HepG2 (cell line): Measurements from ENCODE around the gene PARP8. TPM values are rescaled to one million over a fixed set of nuclear protein-coding genes. Genes with fewer than 3 reads are reported as not detected.

ENCODE experiments used
- ATAC-seq: fragments of 200-7000 bp; cut with Tn5 transposase; 3 replicates; pipeline ENCODE4 v1.9.1; 2020; ENCODE audit warnings: mild to moderate bottlenecking, moderate library complexity
- BruUV-seq: library from RNA; stranded (reverse); fragments of 400-500 nt; replicated peaks from 2 replicates; lab custom pipeline; 2021; lab: Mats Ljungman, UMichigan
- CTCF ChIA-PET: fragments of 300-600 bp; formaldehyde crosslinking; extraction: SDS; loops from one replicate; lab custom pipeline; 2021; ENCODE audit warnings: low total read pairs, inconsistent platforms, low intra/inter-chr PET ratio; lab: Yijun Ruan, JAX
- POLR2A ChIA-PET: fragments of 350-600 bp; sonication (Branson Sonifier 250); formaldehyde crosslinking; loops from one replicate; lab custom pipeline; 2020; ENCODE audit warnings: antibody characterized with exemption, inconsistent platforms; lab: Yijun Ruan, JAX
- DNase-seq: peaks from one replicate; pipeline ENCODE4 v3.0.0-alpha.2; 2015; ENCODE audit warnings: low spot score
- FAIRE-seq: peaks from 3 replicates; lab custom pipeline; 2011; peaks lifted over from hg19 to GRCh38; lab: Jason Lieb, UNC
- H2AFZ ChIP-seq: one replicate; pipeline ENCODE4 v1.6.1; 2011; ENCODE audit warnings: low read length, inconsistent platforms
- H3K27ac ChIP-seq: fragments of 300-600 bp; 3 replicates; pipeline ENCODE4 v1.8.0; 2011; ENCODE audit warnings: mixed run types, mild to moderate bottlenecking, mixed read lengths, low read length, inconsistent platforms; ENCODE audit not compliant: insufficient read depth; ENCODE audit errors: extremely low read length
- H3K27me3 ChIP-seq, 2 experiments: fragments of 200-600 bp in 1 of 2; 2 replicates in 1 of 2; 3 replicates in 1 of 2; pipeline versions ENCODE4 v1.6.0 to v1.8.0; 2011; ENCODE audit warnings: low read length in 2 of 2, mild to moderate bottlenecking in 2 of 2, moderate library complexity in 2 of 2, inconsistent platforms in 1 of 2; ENCODE audit not compliant: insufficient read depth in 2 of 2, control insufficient read depth in 1 of 2
- H3K36me3 ChIP-seq, 2 experiments: fragments of 200-600 bp in 1 of 2; replicated peaks in 1 of 2; 2 replicates in 1 of 2; 3 replicates in 1 of 2; pipeline versions ENCODE4 v1.5.1 to v1.8.0; 2011; ENCODE audit warnings: low read length in 2 of 2, inconsistent platforms in 1 of 2; ENCODE audit not compliant: insufficient read depth in 2 of 2, control insufficient read depth in 1 of 2
- H3K4me1 ChIP-seq: 2 replicates; pipeline ENCODE4 v1.5.1; 2012; ENCODE audit warnings: low read length, inconsistent platforms; ENCODE audit not compliant: insufficient read depth
- H3K4me2 ChIP-seq: 2 replicates; pipeline ENCODE4 v1.6.0; 2011; ENCODE audit warnings: low read depth, low read length, inconsistent platforms
- H3K4me3 ChIP-seq, 3 experiments: fragments of 200-600 bp in 1 of 3; sonication (generic), shearing (Covaris generic) in 1 of 3; replicated peaks in 1 of 3; 2 replicates each; pipeline ENCODE4 v1.5.1; 2011 to 2016; ENCODE audit warnings: low read length in 3 of 3, inconsistent platforms in 2 of 3, low read depth in 2 of 3, mild to moderate bottlenecking in 2 of 3, control low read depth in 1 of 3, mixed read lengths in 1 of 3; ENCODE audit not compliant: insufficient read depth in 1 of 3
- H3K79me2 ChIP-seq: one replicate; pipeline ENCODE4 v1.6.1; 2011; ENCODE audit warnings: low read length, inconsistent platforms; ENCODE audit not compliant: insufficient read depth
- H3K9ac ChIP-seq: 2 replicates; pipeline ENCODE4 v1.6.0; 2011; ENCODE audit warnings: mild to moderate bottlenecking, low read depth, low read length, inconsistent platforms; ENCODE audit not compliant: insufficient read depth
- H3K9me3 ChIP-seq: 2 replicates; pipeline ENCODE4 v1.5.1; 2012; ENCODE audit warnings: mild to moderate bottlenecking, low read length
- H4K20me1 ChIP-seq: 2 replicates; pipeline ENCODE4 v1.6.0; 2011; ENCODE audit warnings: inconsistent platforms, mild to moderate bottlenecking, low read length, moderate library complexity; ENCODE audit not compliant: insufficient read depth
- ASH2L ChIP-seq: fragments of 300-600, 200-600 bp; sonication (generic); IDR thresholded peaks from 2 replicates; pipeline ENCODE4 v1.7.0; 2017; ENCODE audit warnings: low read depth, mild to moderate bottlenecking, moderate library complexity, mixed read lengths, low read length; ENCODE audit not compliant: insufficient read length
- ESRRA ChIP-seq: sonication (generic); formaldehyde crosslinking; IDR thresholded peaks from 2 replicates; pipeline ENCODE4 v1.5.1; 2020; ENCODE audit warnings: mild to moderate bottlenecking, low read depth, missing genetic modification reagents
- EZH2 ChIP-seq: conservative IDR thresholded peaks from 2 replicates; pipeline ENCODE4 v1.6.1; 2012; ENCODE audit warnings: mild to moderate bottlenecking, low read depth, low read length, moderate library complexity
- FOXK1 ChIP-seq: sonication (generic); formaldehyde crosslinking; IDR thresholded peaks from 2 replicates; pipeline ENCODE4 v1.4.0; 2020; ENCODE audit warnings: low read depth, missing genetic modification reagents, borderline replicate concordance
- GABPA ChIP-seq, 2 experiments: IDR thresholded peaks; 2 replicates each; pipeline ENCODE4 v1.6.1; 2011 to 2016; ENCODE audit warnings: low read depth in 2 of 2, low read length in 1 of 2, missing biosample characterization in 1 of 2, missing genetic modification characterization in 1 of 2
- GTF3A ChIP-seq: sonication (generic); formaldehyde crosslinking; conservative IDR thresholded peaks from 2 replicates; pipeline ENCODE4 v1.4.0; 2020; ENCODE audit warnings: mild to moderate bottlenecking, missing genetic modification reagents
- HOXA7 ChIP-seq: sonication (generic); formaldehyde crosslinking; IDR thresholded peaks from 2 replicates; pipeline ENCODE4 v1.8.1; 2022; ENCODE audit warnings: mild to moderate bottlenecking, missing genetic modification reagents, moderate library complexity
- KDM2A ChIP-seq: sonication (generic); formaldehyde crosslinking; IDR thresholded peaks from 2 replicates; pipeline ENCODE4 v1.4.0; 2020; ENCODE audit warnings: low read depth, missing genetic modification reagents, borderline replicate concordance
- MZF1 ChIP-seq: sonication (generic); formaldehyde crosslinking; IDR thresholded peaks from 2 replicates; pipeline ENCODE4 v1.8.1; 2023; ENCODE audit warnings: mild to moderate bottlenecking, missing genetic modification reagents, borderline replicate concordance
- TOE1 ChIP-seq: sonication (generic); formaldehyde crosslinking; IDR thresholded peaks from 2 replicates; pipeline ENCODE4 v1.4.0; 2020; ENCODE audit warnings: mild to moderate bottlenecking, missing genetic modification reagents
- ZNF230 ChIP-seq: sonication (generic); formaldehyde crosslinking; IDR thresholded peaks from 2 replicates; pipeline ENCODE4 v1.4.0; 2020; ENCODE audit warnings: mild to moderate bottlenecking, missing genetic modification reagents
- ZNF34 ChIP-seq: sonication (generic); formaldehyde crosslinking; IDR thresholded peaks from 2 replicates; pipeline ENCODE4 v1.4.0; 2020; ENCODE audit warnings: mild to moderate bottlenecking, missing genetic modification reagents, borderline replicate concordance
- ZNF558 ChIP-seq: sonication (generic); formaldehyde crosslinking; IDR thresholded peaks from 2 replicates; pipeline ENCODE4 v1.9.0; 2022; ENCODE audit warnings: mild to moderate bottlenecking, missing genetic modification reagents, borderline replicate concordance
- in situ Hi-C: cut with HindIII; loops from 2 replicates; pipeline ENCODE4 v1.10.0; 2017; ENCODE audit warnings: low pct_unique_long_range_greater_than_20kb; ENCODE audit not compliant: extremely low pct_ligation_motif_present
- intact Hi-C: fragments of 100-400 bp; cut with micrococcal nuclease; formaldehyde crosslinking; loops from one replicate; pipeline ENCODE4 v1.10.0; 2022; ENCODE audit not compliant: unreplicated experiment
- polyA plus RNA-seq, 8 experiments: library from polyadenylated mRNA; depleted of rRNA in 3 of 8; stranded (reverse) in 7 of 8; unstranded in 1 of 8; fragments of >200 nt; fragmentation: Illumina TruSeq in 4 of 8; extraction: Trizol in 4 of 8; gene quantifications; 2 replicates each; pipeline versions ENCODE4 v1.2.1 to v1.2.3, GENCODE V29; 2011 to 2016; ENCODE audit warnings: low read depth in 4 of 8, missing spikeins in 1 of 8, mixed read lengths in 1 of 8; ENCODE audit not compliant: insufficient read depth in 1 of 8
- total RNA-seq, 5 experiments: library from RNA; depleted of rRNA; stranded (reverse); fragments of >200 nt; fragmentation: Illumina TruSeq; extraction: Trizol; gene quantifications; 2 replicates each; pipeline ENCODE4 v1.2.3, GENCODE V29; 2016; ENCODE audit warnings: low read depth in 1 of 5
- TF ChIP-seq, protein P1 (sequence below): sonication (generic); formaldehyde crosslinking; IDR thresholded peaks from 2 replicates; pipeline ENCODE4 v1.5.1; 2020; ENCODE audit warnings: missing genetic modification reagents, mild to moderate bottlenecking, borderline replicate concordance
- TF ChIP-seq, protein P2 (sequence below), 2 experiments: IDR thresholded peaks; 2 replicates each; pipeline ENCODE4 v1.6.1; 2011 to 2012; ENCODE audit warnings: low read length in 2 of 2, borderline replicate concordance in 1 of 2, low read depth in 1 of 2, mild to moderate bottlenecking in 1 of 2, moderate library complexity in 1 of 2
- TF ChIP-seq, protein P3 (sequence below): sonication (generic); formaldehyde crosslinking; IDR thresholded peaks from 2 replicates; pipeline ENCODE4 v1.8.1; 2023; ENCODE audit warnings: mild to moderate bottlenecking, inconsistent platforms, moderate library complexity, missing genetic modification reagents, borderline replicate concordance

PARP8 gene
- total and polyA plus RNA-seq, 2 of the 13 experiments (the other 11 are each of a cell fraction or from before 2014, with no cell fraction given): 0.11 to 0.29 TPM

DNA sequence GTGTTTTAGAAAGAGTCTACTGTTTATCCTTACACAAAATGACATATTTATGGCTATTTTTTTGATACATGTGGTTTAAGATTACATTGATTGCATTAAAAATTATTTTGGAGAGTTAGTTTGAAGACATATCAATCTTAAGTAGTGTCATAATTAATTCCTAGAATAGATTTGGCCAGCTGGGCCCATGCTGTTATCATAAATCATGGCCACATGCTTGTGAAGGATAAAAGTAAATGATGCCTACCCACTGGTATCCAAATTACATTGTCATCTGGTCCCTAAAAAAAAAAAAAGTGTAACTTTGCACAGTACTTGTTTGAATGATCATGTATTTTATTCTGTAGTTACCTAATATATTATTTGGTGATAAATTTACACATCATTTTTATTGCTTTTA is 96.9 kb downstream of the PARP8 start:
- no peak for ATAC-seq
- TF ChIP-seq ZNF558: no peak
- TF ChIP-seq ZNF230 (CRISPR knock-in tag): no peak
- TF ChIP-seq FOXK1: no peak
- TF ChIP-seq, protein P1, sequence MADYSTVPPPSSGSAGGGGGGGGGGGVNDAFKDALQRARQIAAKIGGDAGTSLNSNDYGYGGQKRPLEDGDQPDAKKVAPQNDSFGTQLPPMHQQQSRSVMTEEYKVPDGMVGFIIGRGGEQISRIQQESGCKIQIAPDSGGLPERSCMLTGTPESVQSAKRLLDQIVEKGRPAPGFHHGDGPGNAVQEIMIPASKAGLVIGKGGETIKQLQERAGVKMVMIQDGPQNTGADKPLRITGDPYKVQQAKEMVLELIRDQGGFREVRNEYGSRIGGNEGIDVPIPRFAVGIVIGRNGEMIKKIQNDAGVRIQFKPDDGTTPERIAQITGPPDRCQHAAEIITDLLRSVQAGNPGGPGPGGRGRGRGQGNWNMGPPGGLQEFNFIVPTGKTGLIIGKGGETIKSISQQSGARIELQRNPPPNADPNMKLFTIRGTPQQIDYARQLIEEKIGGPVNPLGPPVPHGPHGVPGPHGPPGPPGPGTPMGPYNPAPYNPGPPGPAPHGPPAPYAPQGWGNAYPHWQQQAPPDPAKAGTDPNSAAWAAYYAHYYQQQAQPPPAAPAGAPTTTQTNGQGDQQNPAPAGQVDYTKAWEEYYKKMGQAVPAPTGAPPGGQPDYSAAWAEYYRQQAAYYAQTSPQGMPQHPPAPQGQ (CRISPR knock-in tag): no peak
- no peak for TF ChIP-seq TOE1 (CRISPR knock-in tag)
- TF ChIP-seq ESRRA (CRISPR knock-in tag): no peak
- TF ChIP-seq, protein P2, sequence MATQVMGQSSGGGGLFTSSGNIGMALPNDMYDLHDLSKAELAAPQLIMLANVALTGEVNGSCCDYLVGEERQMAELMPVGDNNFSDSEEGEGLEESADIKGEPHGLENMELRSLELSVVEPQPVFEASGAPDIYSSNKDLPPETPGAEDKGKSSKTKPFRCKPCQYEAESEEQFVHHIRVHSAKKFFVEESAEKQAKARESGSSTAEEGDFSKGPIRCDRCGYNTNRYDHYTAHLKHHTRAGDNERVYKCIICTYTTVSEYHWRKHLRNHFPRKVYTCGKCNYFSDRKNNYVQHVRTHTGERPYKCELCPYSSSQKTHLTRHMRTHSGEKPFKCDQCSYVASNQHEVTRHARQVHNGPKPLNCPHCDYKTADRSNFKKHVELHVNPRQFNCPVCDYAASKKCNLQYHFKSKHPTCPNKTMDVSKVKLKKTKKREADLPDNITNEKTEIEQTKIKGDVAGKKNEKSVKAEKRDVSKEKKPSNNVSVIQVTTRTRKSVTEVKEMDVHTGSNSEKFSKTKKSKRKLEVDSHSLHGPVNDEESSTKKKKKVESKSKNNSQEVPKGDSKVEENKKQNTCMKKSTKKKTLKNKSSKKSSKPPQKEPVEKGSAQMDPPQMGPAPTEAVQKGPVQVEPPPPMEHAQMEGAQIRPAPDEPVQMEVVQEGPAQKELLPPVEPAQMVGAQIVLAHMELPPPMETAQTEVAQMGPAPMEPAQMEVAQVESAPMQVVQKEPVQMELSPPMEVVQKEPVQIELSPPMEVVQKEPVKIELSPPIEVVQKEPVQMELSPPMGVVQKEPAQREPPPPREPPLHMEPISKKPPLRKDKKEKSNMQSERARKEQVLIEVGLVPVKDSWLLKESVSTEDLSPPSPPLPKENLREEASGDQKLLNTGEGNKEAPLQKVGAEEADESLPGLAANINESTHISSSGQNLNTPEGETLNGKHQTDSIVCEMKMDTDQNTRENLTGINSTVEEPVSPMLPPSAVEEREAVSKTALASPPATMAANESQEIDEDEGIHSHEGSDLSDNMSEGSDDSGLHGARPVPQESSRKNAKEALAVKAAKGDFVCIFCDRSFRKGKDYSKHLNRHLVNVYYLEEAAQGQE (IDR thresholded peaks at IDR 0.05; ENCODE audit: borderline replicate concordance in 1 of 2, low read depth in 1 of 2, low read length in 2 of 2): no peak
- no peak for TF ChIP-seq KDM2A (CRISPR knock-in tag)
- TF ChIP-seq MZF1 (CRISPR knock-in tag): no peak
- TF ChIP-seq EZH2: no peak
- TF ChIP-seq ASH2L: no peak
- TF ChIP-seq, protein P3, sequence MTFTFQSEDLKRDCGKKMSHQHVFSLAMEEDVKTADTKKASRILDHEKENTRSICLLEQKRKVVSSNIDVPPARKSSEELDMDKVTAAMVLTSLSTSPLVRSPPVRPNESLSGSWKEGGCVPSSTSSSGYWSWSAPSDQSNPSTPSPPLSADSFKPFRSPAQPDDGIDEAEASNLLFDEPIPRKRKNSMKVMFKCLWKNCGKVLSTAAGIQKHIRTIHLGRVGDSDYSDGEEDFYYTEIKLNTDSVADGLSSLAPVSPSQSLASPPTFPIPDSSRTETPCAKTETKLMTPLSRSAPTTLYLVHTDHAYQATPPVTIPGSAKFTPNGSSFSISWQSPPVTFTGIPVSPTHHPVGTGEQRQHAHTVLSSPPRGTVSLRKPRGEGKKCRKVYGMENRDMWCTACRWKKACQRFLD (CRISPR knock-in tag): no peak
- TF ChIP-seq HOXA7 (CRISPR knock-in tag): no peak
- TF ChIP-seq GTF3A (CRISPR knock-in tag): no peak
- TF ChIP-seq GABPA (IDR thresholded peaks at IDR 0.05; ENCODE audit: low read depth, low read length): no peak
- no peak for TF ChIP-seq GABPA (CRISPR knock-in tag; IDR thresholded peaks at IDR 0.05; ENCODE audit: low read depth)
- TF ChIP-seq ZNF34 (CRISPR knock-in tag): no peak
- TF ChIP-seq, all 625 proteins: peak for 0
- intact Hi-C loops: no loop called here
- Histone ChIP-seq H3K4me1 (no peaks in the 10 kb centered on the region), H3K79me2 (no peaks in the 10 kb centered on the region), H3K36me3 (no peaks in the 10 kb centered on the region), H3K27ac (no peak overlapping the region), H2AFZ (no peak overlapping the region), H3K27me3 (no peaks in the 10 kb centered on the region), H4K20me1 (no peaks in the 10 kb centered on the region), H3K9ac (no peak overlapping the region), H3K4me2 (no peak overlapping the region), H3K9me3 (no peaks in the 10 kb centered on the region), H3K4me3 (no peak overlapping the region)
- no peak for DNase-seq
- POLR2A ChIA-PET: no interaction called here
- CTCF ChIA-PET: no interaction called here
- BruUV-seq: no TSS peak
- FAIRE-seq: no peak
- in situ Hi-C loops: no loop called here
